Stimulated activated CD4-positive, alpha-beta T cell treated with anti-CD3 and anti-CD28 coated beads, Interleukin-4, amount 100 ng/mL, for 24 hours (primary cell): ENCODE measurements around the gene NTN1.
A peak's percentile ranks its signal among the peaks of the same experiment; 100 is the strongest.

Source experiments
- DNase-seq: peaks from one replicate; pipeline ENCODE4 v3.0.0-alpha.2; 2020

The NTN1 gene

DNA sequence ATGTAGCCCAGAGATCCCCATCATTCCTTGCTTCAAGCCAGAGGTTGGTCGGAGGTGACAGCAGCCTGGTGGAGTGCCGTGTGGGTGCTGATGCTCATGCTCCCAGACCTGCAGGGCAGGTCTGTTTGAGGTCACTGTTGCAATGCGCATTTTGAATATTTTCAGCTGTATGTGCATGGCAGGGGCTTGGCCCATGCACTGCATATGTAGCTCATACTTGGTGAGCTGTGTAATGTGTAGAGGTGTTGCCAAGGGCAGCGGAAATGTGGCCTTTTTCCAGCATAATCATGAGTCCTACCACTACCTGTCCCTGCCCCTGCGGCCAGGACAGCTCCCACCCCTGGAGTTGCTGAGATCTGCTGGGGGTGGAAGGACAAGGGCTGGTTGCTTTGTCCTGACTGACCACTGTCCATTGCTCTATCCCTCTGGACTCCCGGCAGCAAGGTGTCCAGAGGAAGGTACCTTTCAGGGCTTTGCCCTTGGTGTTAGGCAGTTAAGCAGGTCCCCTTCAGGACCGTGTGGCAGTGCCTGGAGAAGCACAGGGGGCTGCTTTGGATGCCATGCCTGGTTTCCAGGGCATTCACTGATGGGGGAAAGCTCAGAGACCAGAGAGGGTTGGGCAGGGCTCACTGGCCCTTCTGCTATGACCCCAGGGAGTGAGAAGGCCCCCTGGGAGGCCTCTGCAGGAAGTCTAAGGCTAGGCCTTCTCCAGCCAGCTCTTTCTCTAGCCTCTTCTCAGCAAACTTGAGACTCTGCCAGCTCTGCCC lies 215.2 kb downstream of the NTN1 start:
- no peak for DNase-seq

DNA sequence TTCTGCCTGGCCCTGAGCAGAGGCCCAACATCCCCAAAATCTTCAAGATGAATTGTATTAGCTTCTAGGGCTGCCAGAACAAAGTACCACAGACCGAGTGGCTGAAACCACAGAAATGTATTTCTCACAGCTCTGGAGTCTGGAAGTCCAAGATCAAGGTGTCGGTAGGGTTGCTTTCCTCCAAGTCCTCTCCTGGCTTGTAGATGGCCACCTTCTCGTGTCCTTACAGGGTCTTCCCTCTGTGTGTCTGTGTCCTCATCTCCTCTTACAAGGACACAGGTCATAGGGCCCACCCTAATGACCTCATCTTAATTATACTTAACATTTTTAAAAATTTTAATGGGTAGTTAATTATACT lies 215.7 kb downstream of the NTN1 start:
- no peak for DNase-seq

DNA sequence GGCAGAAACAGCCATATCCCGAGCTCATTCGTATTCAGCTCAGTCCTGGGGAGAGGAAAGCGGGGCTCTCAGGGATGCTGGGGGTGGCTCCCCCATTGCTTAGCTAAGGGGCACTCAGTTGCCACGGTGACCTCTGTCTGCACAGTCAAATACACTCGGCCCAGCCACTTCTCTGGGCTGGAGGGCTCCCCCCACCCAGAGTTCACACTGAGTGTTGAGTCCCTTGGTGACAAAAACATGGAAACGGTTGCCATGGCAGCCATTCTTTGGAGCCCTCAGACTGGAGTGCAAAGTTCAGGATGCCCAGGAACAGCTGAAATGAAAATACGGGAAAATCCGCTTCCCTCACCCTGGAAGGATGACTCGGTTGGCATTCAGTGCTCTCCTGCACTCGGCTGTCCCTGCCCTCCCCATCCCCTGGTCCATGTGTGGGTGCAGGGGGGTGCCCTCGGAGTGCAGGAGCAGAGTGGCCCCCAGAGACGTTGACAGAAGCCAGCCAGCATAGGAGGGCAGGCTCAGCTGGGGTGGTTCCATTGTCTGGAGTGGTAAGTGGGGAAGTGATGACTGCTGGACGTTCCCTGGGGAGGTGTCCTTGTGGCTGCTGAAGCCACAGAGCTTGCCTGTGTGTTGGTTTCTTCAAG lies 216.5 kb downstream of the NTN1 start:
- DNase-seq, result no peak

DNA sequence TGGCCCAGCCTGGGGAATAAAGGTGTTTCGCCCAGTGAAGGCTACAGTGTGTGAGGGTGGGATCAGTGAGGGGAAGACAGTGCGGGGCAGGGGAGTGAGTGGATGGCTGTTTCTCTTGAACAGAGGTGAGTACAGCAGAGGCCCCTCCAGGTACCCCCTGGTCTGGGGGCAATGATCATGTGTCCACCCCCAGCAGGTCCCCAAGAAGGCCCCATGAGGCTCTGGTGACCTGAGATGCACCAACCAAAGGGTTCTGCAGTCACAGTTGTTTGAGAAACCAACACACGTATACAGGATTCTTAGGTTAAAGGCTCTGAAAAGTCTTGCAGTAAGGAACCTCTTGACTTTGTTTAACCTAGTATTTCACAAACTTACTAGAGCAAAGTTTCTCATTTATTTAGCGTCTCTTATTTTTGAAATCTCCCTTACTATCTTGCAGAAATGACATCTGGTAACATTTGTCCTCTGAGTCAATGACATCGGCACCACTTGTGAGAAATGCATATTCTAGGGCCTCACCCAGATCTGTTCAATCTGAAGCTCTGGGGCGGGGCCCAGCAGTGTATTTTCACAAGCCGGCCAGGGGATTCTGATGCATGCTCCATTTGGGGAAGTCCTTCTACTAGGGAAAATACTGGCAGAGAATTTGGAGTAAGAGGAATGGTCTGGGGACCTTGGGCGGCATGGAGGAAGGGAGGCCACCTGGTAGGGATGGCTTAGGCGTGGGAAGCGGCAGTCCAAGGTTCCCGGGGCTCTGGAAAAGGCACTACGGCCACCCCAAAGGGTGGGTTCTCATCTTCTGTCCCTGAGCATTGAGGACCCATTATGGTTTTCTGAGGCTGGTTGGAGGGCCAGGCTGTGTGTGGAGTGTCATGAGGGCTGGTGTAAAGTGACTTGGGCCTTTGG lies 217.3 kb downstream of the NTN1 start:
- no peak for DNase-seq

DNA sequence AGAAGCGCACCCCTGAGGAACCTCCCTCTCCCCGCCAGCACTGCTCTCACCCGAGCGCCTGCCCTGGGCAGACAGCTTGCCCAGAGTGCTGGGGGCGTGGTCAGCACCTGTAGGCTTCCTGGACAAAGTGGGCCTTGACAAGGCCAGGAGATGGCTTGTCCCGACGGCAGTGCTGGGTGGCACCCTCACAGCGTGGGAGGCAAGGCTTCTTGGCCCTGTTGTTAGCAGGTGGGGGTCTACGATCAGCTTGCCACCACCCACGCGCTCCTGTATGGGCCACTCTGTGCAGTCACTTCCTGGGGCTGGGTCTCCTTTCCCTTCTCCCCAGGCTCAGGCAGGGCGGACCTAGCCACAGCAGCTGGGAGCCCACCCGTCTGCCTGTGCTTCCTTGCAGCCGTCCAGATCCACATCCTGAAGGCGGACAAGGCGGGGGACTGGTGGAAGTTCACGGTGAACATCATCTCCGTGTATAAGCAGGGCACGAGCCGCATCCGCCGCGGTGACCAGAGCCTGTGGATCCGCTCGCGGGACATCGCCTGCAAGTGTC lies 218.0 kb downstream of the NTN1 start:
- peak; percentile 24 for DNase-seq

DNA sequence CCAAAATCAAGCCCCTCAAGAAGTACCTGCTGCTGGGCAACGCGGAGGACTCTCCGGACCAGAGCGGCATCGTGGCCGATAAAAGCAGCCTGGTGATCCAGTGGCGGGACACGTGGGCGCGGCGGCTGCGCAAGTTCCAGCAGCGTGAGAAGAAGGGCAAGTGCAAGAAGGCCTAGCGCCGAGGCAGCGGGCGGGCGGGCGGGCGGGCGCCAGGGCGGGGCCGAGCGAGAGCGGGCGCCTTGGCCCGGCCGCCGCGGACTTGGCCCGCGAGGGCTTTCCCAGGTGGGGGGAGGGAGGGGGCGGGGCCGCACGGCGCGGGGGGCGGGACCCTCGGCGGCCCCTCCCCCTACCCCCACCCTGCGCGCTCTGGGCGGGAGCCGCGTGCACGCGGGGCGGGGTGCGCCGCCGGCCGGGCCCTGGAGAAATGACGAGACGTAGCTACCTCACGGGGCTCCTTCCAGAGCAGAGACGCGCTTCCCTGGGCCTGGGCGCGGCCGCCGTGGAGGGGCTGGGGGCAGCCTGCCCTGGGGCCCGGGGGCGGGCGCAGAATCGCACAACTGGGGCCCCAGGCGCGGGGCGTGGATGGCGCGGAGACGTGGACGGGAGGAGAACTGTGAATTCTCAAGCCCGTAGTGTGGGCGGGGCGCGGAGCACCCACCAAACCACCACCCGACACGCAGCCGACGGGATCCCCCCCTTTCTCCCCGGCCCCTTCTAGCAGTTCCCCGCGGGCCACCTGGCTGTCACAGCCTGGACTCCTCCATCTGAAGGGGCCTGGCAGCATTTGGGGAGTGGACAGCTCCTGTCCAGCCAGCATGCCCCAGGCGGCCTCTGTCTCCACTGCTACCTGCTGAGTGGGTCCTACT lies 218.7 kb downstream of the NTN1 start:
- DNase-seq, result peak; percentile 63

DNA sequence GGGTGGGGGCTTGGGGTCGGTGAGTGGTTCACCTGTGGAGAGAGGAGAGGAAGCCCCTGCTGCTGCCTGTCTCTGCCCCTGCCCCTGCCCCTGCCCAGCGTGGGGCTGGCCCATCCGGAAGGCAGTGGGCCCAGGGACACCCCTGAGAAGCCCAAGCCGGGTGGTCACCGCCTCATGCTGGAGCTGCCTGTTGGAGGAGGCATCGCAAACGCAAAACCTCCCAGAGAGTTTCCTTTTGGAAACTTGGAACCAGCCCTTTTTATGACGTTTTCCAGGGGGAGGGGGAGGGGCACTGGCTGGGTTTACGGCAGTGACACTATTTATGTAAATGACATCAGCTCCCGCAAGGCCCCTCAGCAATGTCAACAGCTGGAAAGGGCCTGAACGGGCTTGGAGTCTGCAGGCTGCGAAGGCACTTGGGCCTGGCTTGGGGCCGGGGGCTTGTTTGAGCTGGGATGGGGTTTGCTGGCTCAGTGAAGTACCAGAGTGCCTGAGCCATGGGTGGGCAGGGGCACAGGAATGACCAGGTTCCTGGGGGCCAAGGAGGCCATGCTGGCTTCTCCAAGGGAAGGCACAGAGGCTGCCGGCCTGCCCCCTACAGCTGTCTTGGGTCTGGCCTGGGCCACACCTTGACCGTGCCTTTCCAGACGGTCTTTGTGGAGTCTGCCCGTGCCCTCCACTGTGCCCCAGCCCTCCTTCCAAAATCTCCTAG lies 219.5 kb downstream of the NTN1 start:
- no peak for DNase-seq

DNA sequence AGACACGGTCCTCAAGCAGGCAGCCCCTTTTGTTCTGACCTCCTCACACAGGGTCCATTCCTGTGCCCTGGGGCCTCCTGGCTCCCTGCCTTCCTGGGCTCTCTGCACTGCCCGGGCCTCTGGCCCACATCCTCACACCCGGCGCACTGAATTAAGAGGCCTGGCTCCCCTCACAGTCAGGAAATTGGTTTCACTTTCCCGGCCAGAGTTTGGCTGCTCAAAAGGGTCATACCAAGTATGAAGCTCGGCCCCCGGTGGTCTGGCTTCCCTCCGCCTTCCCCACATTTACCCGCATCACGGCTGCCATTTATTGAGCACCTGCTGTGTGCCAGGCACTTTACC lies 220.0 kb downstream of the NTN1 start:
- no peak for DNase-seq

DNA sequence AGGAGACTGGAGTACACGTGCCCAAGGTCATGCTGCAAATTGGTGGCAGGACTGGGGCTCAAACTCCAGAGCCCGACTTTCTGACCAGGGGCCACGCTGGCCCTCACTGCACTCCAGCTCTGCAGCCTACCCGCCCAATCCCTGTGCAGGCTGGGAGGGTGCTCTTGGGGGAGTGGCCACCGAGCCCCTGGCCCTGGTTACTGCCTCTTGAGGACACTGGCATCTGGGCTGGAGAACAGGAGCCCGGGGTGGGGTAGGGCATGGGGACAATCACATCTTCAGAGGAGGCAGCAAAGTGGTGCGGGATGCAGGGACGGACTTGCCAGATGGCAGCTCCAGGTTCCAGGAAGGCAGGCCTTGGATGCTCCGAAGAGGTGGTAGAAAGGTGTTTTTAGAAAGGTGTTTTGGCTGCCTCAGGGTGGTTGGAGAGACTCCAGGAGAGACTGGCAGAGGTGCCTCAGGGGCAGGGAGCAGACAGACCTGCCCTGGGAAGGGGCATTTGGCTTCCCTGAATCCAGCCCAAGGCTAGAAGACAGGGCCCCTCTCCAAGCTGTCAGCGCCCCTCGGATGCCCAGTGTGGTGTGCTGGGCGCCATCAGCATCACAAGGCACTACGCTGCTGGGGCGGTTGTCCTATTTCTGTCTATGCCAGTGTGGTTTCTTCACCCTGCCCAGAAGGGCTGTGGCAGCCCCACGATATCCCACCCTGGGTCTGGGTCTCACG lies 220.6 kb downstream of the NTN1 start:
- no peak for DNase-seq

DNA sequence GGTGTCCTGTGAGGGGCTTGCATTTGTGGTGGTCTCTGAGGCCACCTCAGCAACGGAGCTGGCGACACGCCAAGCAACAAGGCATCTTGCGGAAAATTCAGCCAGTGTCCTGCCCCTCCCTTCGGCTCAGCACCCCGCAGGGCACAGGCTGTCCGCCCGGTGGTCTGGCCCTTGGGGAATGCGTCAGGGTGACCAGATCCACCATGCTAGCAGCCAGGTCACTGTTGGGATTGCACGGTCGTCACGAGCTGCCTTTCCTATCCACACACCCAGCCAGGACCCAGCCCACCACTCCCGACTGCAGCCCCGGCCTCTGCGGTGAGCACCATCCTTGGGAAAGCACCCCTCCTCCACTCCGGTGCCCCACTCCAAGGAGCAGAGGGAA lies 221.2 kb downstream of the NTN1 start:
- DNase-seq, result no peak

DNA sequence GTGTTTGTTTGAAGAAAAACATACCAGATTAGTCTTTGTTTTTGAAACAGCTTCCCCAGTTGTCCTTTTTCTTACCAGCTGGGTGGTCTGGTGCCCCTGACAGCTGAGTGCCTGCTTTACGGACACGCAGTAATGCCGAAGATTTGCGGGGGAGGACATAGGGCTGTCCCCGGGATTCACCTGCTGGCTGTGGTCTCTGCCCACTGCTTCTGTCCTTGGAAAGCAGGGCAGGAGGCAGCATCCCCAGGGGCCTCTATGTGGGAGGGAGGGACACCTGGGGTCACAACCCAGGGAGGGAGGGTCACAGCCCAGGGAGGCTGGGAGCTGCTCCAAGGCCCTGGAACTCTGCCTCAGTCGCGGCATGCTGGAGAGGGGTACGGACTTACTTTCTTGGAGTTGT lies 221.7 kb downstream of the NTN1 start:
- DNase-seq, result no peak

DNA sequence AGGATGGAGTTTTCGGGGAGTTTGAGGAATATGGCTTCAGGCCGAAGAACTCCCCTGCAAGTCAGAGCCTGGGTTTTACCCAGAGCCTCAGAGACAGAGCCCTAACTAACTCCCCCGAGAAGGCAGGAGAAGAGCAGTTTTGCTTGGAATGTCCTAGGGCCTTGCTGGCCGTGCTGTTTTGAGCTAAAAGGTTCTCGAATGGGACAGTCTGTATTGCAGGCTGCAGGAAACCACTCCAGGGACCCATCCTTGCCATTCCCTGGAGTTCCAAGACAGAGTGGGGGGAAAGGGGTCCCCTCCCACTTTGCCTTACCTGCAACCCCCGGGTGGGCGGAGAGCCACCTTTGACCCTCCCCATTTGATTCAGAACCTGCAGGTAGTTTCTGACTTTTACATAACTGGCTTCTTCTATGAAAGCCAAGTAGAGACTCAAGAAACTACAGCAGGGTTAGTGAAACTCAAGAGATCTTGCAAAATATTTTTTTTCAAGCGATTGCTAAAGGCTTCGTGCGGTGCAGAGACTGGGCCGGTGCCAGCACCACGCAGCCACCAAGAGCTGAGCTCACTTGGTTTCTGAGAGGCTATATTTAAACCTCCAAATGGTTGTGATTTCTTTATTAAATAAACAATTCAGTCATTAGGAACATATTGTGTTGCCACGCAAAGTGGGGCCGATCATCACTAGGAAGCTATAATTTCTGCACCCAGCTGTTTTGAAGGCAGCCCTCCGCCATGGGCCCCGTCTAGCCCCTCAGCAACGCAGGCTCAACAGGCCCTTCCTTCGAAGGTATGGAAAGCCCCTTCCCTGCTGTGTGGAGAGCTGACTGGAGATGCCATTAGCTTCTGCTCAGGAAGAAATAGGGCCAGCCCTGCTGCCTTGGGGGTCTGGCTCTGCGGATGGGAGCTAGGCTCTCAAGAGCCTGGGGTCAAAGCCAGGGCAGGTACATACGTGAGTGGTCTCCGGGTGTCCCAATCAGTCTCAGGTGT lies 223.0 kb downstream of the NTN1 start:
- no peak for DNase-seq

DNA sequence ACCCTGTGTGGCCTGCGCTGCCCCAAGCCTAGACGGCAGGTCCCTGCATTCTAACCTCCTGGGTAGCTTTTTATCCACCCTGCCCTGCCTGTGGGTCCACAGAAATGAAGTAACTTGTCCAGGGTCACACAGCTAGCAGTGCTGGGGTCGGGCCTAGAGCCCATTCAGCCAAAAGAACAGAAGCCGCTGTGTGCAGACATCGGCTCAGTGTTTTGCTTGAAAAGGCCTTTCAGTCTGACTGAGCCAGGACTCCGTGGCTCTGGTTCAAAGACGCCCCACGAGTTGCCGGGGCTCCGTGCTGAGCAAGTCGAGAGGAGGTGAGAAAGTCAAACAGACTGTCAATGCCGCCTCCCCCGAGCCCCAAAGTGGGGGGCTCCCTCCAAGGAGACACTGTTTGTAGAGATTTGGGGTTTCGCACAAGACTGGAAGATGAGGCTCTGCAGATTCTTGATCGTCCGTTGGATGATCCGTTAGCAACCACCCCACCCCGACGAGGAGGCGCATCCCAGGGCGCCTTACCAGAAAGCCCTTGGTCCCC lies 226.2 kb downstream of the NTN1 start:
- DNase-seq, result no peak

DNA sequence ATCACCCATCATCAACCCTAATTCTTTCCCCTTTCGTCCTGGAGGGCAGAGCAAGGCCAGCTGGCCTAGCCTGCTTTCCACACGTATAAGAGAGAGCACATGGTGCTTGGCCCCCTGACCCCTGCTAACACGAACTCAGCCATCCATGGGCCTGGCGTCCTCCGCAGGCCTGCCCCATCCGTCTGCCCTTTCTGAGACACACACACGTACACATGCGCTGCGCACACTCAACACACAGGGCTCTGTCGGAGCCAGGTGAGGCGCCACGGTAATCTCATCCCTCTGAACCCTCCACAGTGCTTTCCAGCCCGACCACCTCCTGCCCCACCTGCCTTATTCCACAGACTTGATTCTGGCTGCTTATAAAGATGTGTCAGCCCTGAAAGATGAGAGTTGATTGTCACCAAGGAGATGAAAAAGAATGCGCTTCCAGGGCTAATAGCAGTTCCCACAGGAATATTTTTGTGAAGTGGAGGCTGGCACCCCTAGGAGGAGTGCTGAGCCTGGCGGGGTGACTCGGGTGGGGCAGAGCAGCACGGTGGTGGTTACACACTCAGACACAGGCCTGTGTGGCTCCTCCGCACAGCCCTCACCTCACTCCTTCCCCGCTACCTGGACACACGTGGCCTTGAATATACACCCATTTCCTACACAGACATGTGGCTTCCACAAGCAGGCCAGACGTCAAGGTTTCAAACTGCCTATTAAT lies 228.1 kb downstream of the NTN1 start:
- no peak for DNase-seq

DNA sequence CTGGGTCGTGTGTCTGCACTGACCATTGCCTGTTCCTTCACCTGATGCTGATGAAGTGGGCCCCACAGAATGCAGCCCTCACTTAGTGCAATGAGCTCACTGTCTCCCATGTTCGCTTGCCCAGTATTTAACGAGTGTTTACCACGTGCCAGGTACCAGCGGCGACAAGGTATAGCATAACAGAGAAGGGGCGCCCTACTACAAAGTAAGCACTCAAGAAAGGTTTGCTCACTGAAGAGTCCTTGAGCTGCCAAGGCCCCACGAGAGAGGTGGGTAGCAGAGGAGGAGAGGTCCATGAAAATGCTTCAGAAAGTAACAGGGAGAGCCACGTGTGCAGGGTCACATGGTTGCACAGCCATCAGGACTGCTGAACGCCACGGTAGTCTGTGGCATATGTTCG lies 230.0 kb downstream of the NTN1 start:
- DNase-seq, result no peak

DNA sequence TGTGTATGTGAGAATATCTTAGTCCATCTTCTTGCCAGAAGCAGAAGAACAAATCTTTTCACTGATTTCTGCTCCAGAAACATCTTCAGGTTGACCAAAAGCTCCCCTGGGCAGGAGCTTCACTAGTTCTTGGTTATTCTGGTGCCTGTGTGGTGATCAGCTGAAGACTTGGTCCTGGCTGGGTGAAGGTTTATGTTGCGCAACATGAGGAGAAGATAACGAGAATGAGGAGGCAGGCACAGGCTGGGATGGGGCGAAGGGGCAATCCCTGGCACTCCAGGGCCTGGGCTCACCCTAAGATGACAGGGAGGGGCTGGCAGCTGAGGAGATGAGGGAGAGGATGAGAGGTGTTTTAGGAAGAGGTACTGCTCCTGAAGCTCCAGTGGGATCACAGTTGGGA lies 232.0 kb downstream of the NTN1 start:
- no peak for DNase-seq

DNA sequence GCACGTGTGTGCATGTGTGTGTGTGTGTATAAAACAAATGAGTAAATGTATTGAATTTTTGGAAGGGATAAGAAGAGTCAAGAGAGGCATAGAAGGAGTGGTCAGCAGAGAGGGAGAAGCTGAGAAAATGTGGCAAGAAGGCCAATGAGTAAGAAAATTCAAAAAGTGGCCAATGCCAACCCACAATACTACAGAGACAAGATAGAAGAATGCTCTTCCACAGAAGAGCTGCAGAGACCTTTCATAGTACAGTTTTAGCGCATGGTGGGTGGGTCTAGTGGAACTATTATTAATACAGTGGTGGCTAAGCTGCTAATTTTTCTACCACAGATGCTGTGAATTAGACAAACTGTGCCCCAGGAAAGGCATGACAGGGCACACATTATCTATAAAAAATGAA lies 233.5 kb downstream of the NTN1 start:
- no peak for DNase-seq

DNA sequence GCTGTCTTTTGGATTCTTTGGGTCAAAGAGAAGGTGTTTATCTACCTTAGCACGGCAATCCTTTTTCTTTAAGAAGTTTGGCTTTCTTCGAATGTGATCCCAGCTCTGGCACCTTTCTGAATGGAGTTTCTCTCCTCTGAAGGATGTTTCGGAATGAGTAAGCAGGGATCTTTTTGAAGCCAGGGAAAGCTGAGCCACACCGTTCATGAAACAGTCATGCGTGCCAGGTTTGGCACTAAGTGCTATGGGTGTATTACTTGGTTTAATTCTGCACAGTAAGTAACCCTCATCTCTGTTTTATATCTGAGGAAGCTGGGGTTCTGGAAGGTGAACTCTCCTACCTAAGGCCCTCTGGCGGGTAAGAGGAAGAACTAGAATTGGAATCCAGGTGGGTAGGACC lies 234.5 kb downstream of the NTN1 start:
- no peak for DNase-seq

DNA sequence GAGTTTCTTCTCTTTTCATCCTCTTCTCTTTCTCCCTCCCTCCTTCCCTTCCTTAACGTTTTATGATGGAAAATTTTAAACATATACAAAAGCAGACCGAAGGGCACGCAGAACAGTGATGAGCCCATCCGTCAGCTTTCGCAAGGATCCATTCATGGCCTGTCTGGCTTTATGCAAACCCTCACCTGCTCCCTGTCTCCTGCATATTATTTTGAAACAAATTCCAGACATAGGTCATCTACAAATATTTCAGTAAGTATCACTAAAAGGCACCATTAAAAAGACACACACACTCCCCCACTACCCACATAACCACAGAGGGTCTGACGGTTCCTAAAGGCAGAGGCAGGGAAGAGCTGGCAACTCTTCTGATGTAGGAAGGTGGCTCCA lies 235.0 kb downstream of the NTN1 start:
- no peak for DNase-seq
